ENCODE data around the gene KCNAB1.

KCNAB1 gene

GRCh38 chr3:156425651-156426050 lies 305.3 kb downstream of the KCNAB1 start:
- H3K4me1 ChIP-seq (ENCODE audit: control insufficient read depth, insufficient read depth, low read length), result peaks cover 6% of the 10 kb centered on the region
- no peaks in the 10 kb centered on the region for H3K9me3 ChIP-seq (ENCODE audit: control insufficient read depth, low read length)
- no peaks in the 10 kb centered on the region for H3K27me3 ChIP-seq (ENCODE audit: control insufficient read depth, insufficient read depth, low read length, poor library complexity, severe bottlenecking)
- H3K4me3 ChIP-seq (ENCODE audit: insufficient read depth, low read depth, low read length), result no peak overlapping the region
- no peaks in the 10 kb centered on the region for H3K36me3 ChIP-seq (ENCODE audit: control insufficient read depth, insufficient read depth, low read length)
- H3K27ac ChIP-seq (ENCODE audit: insufficient read depth, low read depth, low read length, poor library complexity, severe bottlenecking), result no peak overlapping the region
- 89 to 90% methylated on average over 6 of the region's 6 CpGs for WGBS, 2 experiments

- H3K36me3 ChIP-seq (ENCODE audit: control insufficient read depth, insufficient read depth, low read length), result no peaks in the 10 kb centered on the region
- H3K4me3 ChIP-seq (ENCODE audit: insufficient read depth, low read depth, low read length), result no peak overlapping the region
- WGBS, 2 experiments, result 88 to 97% methylated on average over 4 of the region's 4 CpGs
- H3K9me3 ChIP-seq (ENCODE audit: control insufficient read depth, low read length), result no peaks in the 10 kb centered on the region
- peaks cover 6% of the 10 kb centered on the region for H3K4me1 ChIP-seq (ENCODE audit: control insufficient read depth, insufficient read depth, low read length)
- no peak overlapping the region for H3K27ac ChIP-seq (ENCODE audit: insufficient read depth, low read depth, low read length, poor library complexity, severe bottlenecking)
- H3K27me3 ChIP-seq (ENCODE audit: control insufficient read depth, insufficient read depth, low read length, poor library complexity, severe bottlenecking), result no peaks in the 10 kb centered on the region
Observed at GRCh38 chr3:156429125-156429524, 308.7 kb downstream of the KCNAB1 start.

- whole genome bisulfite sequencing, 2 experiments, result 92 to 96% methylated on average over 4 of the region's 4 CpGs
- Histone ChIP-seq H3K4me3 (ENCODE audit: insufficient read depth, low read depth, low read length) (no peak overlapping the region), H3K27ac (ENCODE audit: insufficient read depth, low read depth, low read length, poor library complexity, severe bottlenecking) (no peak overlapping the region), H3K36me3 (ENCODE audit: control insufficient read depth, insufficient read depth, low read length) (no peaks in the 10 kb centered on the region), H3K9me3 (ENCODE audit: control insufficient read depth, low read length) (no peaks in the 10 kb centered on the region), H3K4me1 (ENCODE audit: control insufficient read depth, insufficient read depth, low read length) (no peaks in the 10 kb centered on the region), H3K27me3 (ENCODE audit: control insufficient read depth, insufficient read depth, low read length, poor library complexity, severe bottlenecking) (no peaks in the 10 kb centered on the region)
Observed at GRCh38 chr3:156431334-156432124, 311.2 kb downstream of the KCNAB1 start.

- no peaks in the 10 kb centered on the region for H3K36me3 ChIP-seq (ENCODE audit: control insufficient read depth, insufficient read depth, low read length)
- no peaks in the 10 kb centered on the region for H3K27me3 ChIP-seq (ENCODE audit: control insufficient read depth, insufficient read depth, low read length, poor library complexity, severe bottlenecking)
- 91 to 94% methylated on average over 2 of the region's 2 CpGs for WGBS, 2 experiments
- no peaks in the 10 kb centered on the region for H3K4me1 ChIP-seq (ENCODE audit: control insufficient read depth, insufficient read depth, low read length)
- H3K27ac ChIP-seq (ENCODE audit: insufficient read depth, low read depth, low read length, poor library complexity, severe bottlenecking), result no peak overlapping the region
- H3K4me3 ChIP-seq (ENCODE audit: insufficient read depth, low read depth, low read length), result no peak overlapping the region
- no peaks in the 10 kb centered on the region for H3K9me3 ChIP-seq (ENCODE audit: control insufficient read depth, low read length)
Observed at GRCh38 chr3:156432563-156432962, 312.2 kb downstream of the KCNAB1 start.

GRCh38 chr3:156433138-156433537 lies 312.8 kb downstream of the KCNAB1 start:
- Histone ChIP-seq H3K27ac (ENCODE audit: insufficient read depth, low read depth, low read length, poor library complexity, severe bottlenecking) (no peak overlapping the region), H3K9me3 (ENCODE audit: control insufficient read depth, low read length) (no peaks in the 10 kb centered on the region), H3K4me1 (ENCODE audit: control insufficient read depth, insufficient read depth, low read length) (no peaks in the 10 kb centered on the region), H3K36me3 (ENCODE audit: control insufficient read depth, insufficient read depth, low read length) (no peaks in the 10 kb centered on the region), H3K4me3 (ENCODE audit: insufficient read depth, low read depth, low read length) (no peak overlapping the region), H3K27me3 (ENCODE audit: control insufficient read depth, insufficient read depth, low read length, poor library complexity, severe bottlenecking) (no peaks in the 10 kb centered on the region)
- 91 to 94% methylated on average over 5 of the region's 5 CpGs for WGBS, 2 experiments

GRCh38 chr3:156433910-156434309 lies 313.5 kb downstream of the KCNAB1 start:
- H3K36me3 ChIP-seq (ENCODE audit: control insufficient read depth, insufficient read depth, low read length), result no peaks in the 10 kb centered on the region
- H3K4me3 ChIP-seq (ENCODE audit: insufficient read depth, low read depth, low read length), result no peak overlapping the region
- no peak overlapping the region for H3K27ac ChIP-seq (ENCODE audit: insufficient read depth, low read depth, low read length, poor library complexity, severe bottlenecking)
- H3K27me3 ChIP-seq (ENCODE audit: control insufficient read depth, insufficient read depth, low read length, poor library complexity, severe bottlenecking), result no peaks in the 10 kb centered on the region
- no peaks in the 10 kb centered on the region for H3K9me3 ChIP-seq (ENCODE audit: control insufficient read depth, low read length)
- H3K4me1 ChIP-seq (ENCODE audit: control insufficient read depth, insufficient read depth, low read length), result no peaks in the 10 kb centered on the region

GRCh38 chr3:156434921-156435320 lies 314.5 kb downstream of the KCNAB1 start:
- 85 to 94% methylated on average over 3 of the region's 3 CpGs for WGBS, 2 experiments
- Histone ChIP-seq H3K27me3 (ENCODE audit: control insufficient read depth, insufficient read depth, low read length, poor library complexity, severe bottlenecking) (no peaks in the 10 kb centered on the region), H3K4me3 (ENCODE audit: insufficient read depth, low read depth, low read length) (no peak overlapping the region), H3K36me3 (ENCODE audit: control insufficient read depth, insufficient read depth, low read length) (no peaks in the 10 kb centered on the region), H3K27ac (ENCODE audit: insufficient read depth, low read depth, low read length, poor library complexity, severe bottlenecking) (no peak overlapping the region), H3K4me1 (ENCODE audit: control insufficient read depth, insufficient read depth, low read length) (no peaks in the 10 kb centered on the region), H3K9me3 (ENCODE audit: control insufficient read depth, low read length) (no peaks in the 10 kb centered on the region)

GRCh38 chr3:156443079-156443478 lies 322.7 kb downstream of the KCNAB1 start:
- Histone ChIP-seq H3K27ac (ENCODE audit: insufficient read depth, low read depth, low read length, poor library complexity, severe bottlenecking) (no peak overlapping the region), H3K4me3 (ENCODE audit: insufficient read depth, low read depth, low read length) (no peak overlapping the region), H3K27me3 (ENCODE audit: control insufficient read depth, insufficient read depth, low read length, poor library complexity, severe bottlenecking) (no peaks in the 10 kb centered on the region), H3K36me3 (ENCODE audit: control insufficient read depth, insufficient read depth, low read length) (no peaks in the 10 kb centered on the region), H3K9me3 (ENCODE audit: control insufficient read depth, low read length) (no peaks in the 10 kb centered on the region), H3K4me1 (ENCODE audit: control insufficient read depth, insufficient read depth, low read length) (peaks cover 4% of the 10 kb centered on the region)
- WGBS, 2 experiments, result 72 to 75% methylated on average over 5 of the region's 5 CpGs

- WGBS, 2 experiments, result 91 to 92% methylated on average over 9 to 10 of the region's 10 CpGs
- Histone ChIP-seq H3K27me3 (ENCODE audit: control insufficient read depth, insufficient read depth, low read length, poor library complexity, severe bottlenecking) (no peaks in the 10 kb centered on the region), H3K36me3 (ENCODE audit: control insufficient read depth, insufficient read depth, low read length) (no peaks in the 10 kb centered on the region), H3K4me1 (ENCODE audit: control insufficient read depth, insufficient read depth, low read length) (peaks cover 4% of the 10 kb centered on the region), H3K27ac (ENCODE audit: insufficient read depth, low read depth, low read length, poor library complexity, severe bottlenecking) (no peak overlapping the region), H3K9me3 (ENCODE audit: control insufficient read depth, low read length) (no peaks in the 10 kb centered on the region), H3K4me3 (ENCODE audit: insufficient read depth, low read depth, low read length) (no peak overlapping the region)
Observed at GRCh38 chr3:156445117-156446090, 325.0 kb downstream of the KCNAB1 start.

- 35 to 39% methylated on average over 1 of the region's 1 CpG for WGBS, 2 experiments
- H3K9me3 ChIP-seq (ENCODE audit: control insufficient read depth, low read length), result no peaks in the 10 kb centered on the region
Observed at GRCh38 chr3:156448300-156448699, 327.9 kb downstream of the KCNAB1 start.

More at GRCh38 chr3:156448300-156448699, 327.9 kb downstream of the KCNAB1 start:
- no peaks in the 10 kb centered on the region for H3K27me3 ChIP-seq (ENCODE audit: control insufficient read depth, insufficient read depth, low read length, poor library complexity, severe bottlenecking)
- no peak overlapping the region for H3K4me3 ChIP-seq (ENCODE audit: insufficient read depth, low read depth, low read length)
- H3K36me3 ChIP-seq (ENCODE audit: control insufficient read depth, insufficient read depth, low read length), result no peaks in the 10 kb centered on the region
- no peak overlapping the region for H3K27ac ChIP-seq (ENCODE audit: insufficient read depth, low read depth, low read length, poor library complexity, severe bottlenecking)
- no peaks in the 10 kb centered on the region for H3K4me1 ChIP-seq (ENCODE audit: control insufficient read depth, insufficient read depth, low read length)

Data from ectodermal cell (in vitro differentiated cells).